Mononuclear cell (primary cell): ENCODE data around the gene PLCL1. TPM values are rescaled to one million over a fixed set of nuclear protein-coding genes. Genes with fewer than 3 reads are reported as not detected.
A peak's percentile ranks its signal among the peaks of the same experiment; 100 is the strongest.
"Not testable (repeated sequence)": the region's sequence is repeated elsewhere in the genome, so short reads cannot be mapped to it uniquely, and the experiment has no call there.

Experiments used
- H3K27me3 ChIP-seq: 2 replicates; pipeline ENCODE4 v1.6.0; 2011; ENCODE audit warnings: low read length, control low read depth; ENCODE audit not compliant: insufficient read depth
- H3K4me1 ChIP-seq: 2 replicates; pipeline ENCODE4 v1.5.1; 2011; ENCODE audit warnings: mild to moderate bottlenecking, low read length, control low read depth; ENCODE audit not compliant: insufficient read depth
- H3K4me3 ChIP-seq: 2 replicates; pipeline ENCODE4 v1.5.1; 2011; ENCODE audit warnings: mild to moderate bottlenecking, low read length, moderate library complexity
- H3K9me3 ChIP-seq: 2 replicates; pipeline ENCODE4 v1.5.1; 2011; ENCODE audit warnings: low read depth, mild to moderate bottlenecking, control low read depth, low read length
- total RNA-seq: library from RNA; depleted of rRNA; stranded (reverse); fragments of >200 nt; gene quantifications from one replicate; pipeline ENCODE4 v1.2.3, GENCODE V29; 2012

PLCL1 gene
- total RNA-seq, 1 donor, result 23.4 TPM

DNA sequence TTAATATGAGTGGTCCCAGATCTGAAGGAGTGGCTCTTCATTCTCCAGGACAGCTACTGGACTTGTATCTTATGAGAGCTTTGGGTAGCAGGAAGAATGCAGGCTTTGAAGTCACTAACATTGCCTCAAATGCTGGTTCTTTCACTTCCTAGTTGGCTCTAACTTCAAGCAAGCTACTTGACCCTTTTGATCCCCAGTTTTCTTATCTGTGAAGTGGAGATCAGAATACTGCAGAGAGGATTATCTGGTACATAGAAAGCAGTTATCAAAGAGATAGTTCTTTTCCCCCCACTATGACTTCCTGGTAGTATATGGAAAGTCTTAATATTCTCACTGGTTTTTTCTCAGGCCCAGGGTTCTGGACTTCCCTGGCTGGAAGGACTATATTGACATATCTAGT lies 3.4 kb upstream of the PLCL1 start:
- Histone ChIP-seq H3K9me3 (no peaks in the 10 kb centered on the region), H3K27me3 (peaks cover 50% of the 10 kb centered on the region), H3K4me3 (no peak overlapping the region), H3K4me1 (peaks cover 22% of the 10 kb centered on the region)

DNA sequence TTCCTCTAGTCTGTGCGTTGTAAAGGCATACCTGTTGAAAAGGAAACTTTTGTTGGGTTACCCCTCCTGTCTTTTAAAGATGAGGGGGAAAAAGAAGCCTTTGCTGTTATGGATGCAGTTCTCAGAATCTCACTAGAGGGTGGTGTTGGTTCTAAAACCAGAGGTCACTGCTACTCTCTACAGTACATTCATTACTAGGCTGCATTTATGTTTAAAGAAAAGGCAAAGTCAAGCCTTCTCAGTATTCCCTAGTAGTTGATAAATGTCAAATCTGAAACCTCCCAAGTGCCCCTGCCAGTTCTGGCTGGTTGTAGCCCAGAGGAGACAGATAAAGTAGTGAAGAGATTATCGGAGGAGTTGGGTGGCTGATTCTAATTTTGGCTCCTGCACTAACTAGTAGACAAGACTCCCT lies 1.4 kb upstream of the PLCL1 start:
- H3K4me1 ChIP-seq, result peaks cover 22% of the 10 kb centered on the region
- H3K4me3 ChIP-seq, result no peak overlapping the region
- H3K27me3 ChIP-seq, result peaks cover 44% of the 10 kb centered on the region

DNA sequence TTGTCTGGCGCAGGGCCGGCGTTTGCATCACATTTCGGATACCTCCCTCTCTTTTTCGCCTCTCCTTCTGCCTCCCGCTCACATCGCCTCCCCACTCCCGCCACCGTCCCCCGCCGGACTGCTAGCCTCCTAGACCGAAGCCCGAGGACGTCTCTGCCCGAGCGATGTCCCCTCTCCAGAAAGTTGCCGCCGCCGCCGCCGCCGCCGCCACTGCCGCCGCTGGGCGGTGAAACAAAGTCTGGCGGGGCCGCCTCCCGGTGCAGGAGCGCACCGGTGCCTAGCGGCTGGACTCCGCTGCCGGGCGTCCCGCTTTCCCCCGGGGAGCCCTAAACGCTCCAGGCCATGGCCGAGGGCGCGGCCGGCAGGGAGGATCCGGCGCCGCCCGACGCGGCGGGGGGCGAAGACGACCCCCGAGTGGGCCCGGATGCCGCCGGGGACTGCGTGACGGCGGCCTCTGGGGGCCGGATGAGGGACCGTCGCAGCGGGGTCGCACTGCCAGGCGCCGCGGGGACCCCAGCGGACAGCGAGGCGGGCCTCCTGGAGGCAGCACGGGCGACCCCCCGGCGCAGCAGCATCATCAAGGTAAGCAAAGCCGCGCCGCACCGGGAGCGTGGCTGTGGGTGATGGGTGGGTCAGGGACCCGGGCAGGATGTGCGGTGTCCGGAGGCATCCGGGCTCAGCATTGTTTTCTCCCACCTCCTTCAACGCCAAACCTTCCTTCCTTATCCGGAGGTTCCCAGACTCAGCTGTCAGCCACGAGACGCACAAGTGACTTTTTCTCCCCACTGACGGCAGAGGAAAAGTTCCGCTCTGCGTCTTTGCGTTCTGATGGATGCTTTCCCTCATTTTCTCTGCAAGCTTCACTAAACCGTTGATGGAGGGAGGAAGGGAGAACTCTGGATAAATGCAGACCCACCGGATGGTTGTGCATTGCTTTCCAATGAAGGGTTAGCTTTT lies 643 bp downstream of the PLCL1 start:
- peaks cover 22% of the 10 kb centered on the region for H3K4me1 ChIP-seq
- no peaks in the 10 kb centered on the region for H3K9me3 ChIP-seq
- H3K27me3 ChIP-seq, result peaks cover 35% of the 10 kb centered on the region
- H3K4me3 ChIP-seq, result peak overlapping the region; percentile 52

More for the DNA sequence above, 1.4 kb upstream of the PLCL1 start:
- no peaks in the 10 kb centered on the region for H3K9me3 ChIP-seq

DNA sequence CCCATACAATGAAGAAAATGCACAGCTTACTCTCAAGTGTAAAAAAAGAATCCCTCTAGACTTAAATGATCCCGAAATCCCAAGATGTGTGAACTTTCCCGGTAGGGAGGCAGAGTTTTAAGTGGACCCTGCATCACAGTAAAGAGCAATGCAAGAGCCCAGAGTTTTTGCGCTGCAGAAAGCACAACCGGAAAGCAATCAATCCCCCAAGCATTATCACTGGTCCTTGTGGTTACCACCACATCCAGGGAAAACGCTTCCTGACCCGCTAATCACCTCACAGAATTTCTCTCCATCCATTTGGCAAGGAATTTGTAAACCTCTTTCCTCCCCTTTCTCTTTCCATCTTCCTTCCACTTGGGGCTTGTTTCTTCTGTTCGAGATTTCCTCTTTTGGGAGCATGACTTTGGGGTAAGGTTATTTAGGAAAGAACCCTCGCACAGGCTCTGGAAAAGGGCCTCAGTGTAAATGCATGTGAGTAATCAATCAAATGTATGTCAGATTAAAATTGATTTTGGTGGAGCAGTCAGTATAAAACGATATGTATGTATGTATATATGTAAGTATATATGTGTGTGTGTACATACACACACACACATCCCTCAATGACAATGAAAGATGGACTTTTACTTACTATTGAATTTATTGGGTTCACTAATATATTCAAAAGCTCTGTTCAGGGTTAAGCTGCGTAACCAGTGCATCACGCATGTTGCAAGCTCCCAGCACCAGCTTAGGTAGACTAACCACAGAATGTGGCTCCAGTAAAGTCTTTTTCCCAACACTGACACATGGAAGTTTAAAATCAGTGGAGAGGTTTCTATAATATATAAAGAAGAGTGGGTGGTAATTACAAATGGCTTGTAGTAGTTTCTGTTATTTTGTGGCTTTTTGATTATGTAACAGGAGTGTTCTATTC lies 1.6 kb downstream of the PLCL1 start:
- Histone ChIP-seq H3K4me1 (peaks cover 22% of the 10 kb centered on the region), H3K27me3 (peaks cover 29% of the 10 kb centered on the region), H3K4me3 (peak overlapping the region; percentile 52), H3K9me3 (no peaks in the 10 kb centered on the region)

DNA sequence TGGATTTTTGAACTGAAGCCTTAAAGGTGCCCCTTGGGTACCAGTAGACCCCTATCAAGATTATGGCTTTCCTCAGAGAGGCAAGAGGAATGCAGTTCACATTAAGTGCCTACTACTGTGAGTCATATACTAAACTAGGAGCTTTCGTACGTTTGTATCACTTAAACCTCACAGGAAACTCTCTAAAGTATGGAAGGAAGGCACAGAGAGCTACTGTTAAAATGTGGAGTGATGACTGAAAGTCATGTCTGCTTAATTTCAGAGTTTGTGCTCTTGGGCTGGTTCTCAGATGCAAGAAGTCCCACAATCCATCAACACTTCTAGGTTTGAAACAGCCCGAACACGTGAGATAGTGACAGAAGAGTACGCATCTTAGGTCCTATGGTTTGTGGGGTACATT lies 4.7 kb downstream of the PLCL1 start:
- peaks cover 12% of the 10 kb centered on the region for H3K4me1 ChIP-seq
- no peak overlapping the region for H3K4me3 ChIP-seq
- peaks cover 4% of the 10 kb centered on the region for H3K27me3 ChIP-seq
- H3K9me3 ChIP-seq, result no peaks in the 10 kb centered on the region

DNA sequence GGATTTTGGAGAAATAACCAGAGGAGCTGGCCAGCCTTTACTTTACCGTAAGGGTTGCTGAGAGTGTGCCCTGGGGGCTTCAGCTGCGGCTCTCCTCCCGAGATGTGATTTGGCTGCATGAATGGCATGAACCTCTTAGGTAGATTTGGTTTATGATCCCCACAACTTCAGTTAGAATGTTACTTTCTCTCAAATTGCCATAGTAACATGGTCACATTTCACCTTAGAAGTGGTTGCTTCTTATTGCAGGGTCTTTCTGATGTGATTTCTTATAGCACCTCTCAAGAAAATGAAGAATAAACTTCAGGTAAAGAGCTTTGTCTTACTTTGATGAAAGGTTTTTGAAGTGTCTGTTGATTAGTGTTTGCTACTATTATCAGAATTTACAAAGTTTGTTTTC lies 5.6 kb downstream of the PLCL1 start:
- H3K9me3 ChIP-seq, result no peaks in the 10 kb centered on the region
- H3K4me1 ChIP-seq, result peaks cover 9% of the 10 kb centered on the region
- no peak overlapping the region for H3K4me3 ChIP-seq
- H3K27me3 ChIP-seq, result peaks cover 4% of the 10 kb centered on the region

DNA sequence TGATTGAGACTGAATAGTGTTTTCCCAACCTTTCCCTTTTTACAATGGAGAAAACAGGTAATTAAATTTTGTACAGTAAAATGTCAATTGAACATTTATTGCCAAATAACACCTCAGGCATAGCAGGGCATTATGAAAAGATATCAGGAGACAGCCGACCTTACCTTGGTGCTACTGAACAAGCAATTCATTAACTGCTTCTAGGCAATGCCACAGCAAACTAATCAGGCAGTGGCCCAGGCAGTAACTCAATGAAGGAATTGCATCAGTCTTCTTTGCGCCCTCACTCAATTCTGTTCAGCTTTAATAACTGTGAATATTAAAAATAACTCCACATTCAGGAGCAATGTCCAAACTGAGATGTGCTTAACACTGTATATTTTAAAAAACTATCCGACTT lies 6.1 kb downstream of the PLCL1 start:
- H3K27me3 ChIP-seq, result peaks cover under 1% of the 10 kb centered on the region
- H3K4me1 ChIP-seq, result peaks cover 5% of the 10 kb centered on the region
- no peak overlapping the region for H3K4me3 ChIP-seq
- no peaks in the 10 kb centered on the region for H3K9me3 ChIP-seq

DNA sequence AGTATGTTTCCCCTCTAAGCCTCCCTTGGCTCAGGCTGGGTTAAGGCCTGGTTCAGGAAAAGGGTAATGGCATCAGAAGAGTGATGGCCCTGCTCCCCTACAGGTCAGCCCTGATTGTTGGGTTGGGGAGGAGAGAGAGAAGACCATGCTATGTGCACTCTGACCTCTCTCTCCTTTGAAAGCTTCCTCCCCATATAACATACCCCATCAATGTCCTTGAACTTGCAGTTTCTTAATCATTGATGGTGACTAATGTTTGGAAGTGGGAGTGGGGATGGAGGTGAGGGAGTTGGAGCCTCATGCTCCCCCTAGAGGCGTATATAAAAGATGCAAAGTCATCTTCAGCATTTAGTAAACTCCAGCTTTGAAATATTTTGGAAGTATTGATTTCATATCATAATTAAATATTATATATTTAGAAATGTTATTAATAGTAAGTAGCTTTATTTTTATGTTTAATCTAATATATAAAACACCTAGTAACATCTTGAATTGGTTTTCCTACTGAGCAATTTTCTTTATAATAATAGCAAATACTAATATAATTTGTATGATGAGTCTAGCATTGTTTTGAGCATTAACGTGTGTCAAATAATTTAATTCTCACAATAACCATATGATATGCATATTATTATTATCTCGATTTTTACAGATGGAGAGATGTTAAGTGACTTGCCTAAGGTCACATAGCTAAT lies 8.8 kb downstream of the PLCL1 start:
- no peaks in the 10 kb centered on the region for H3K27me3 ChIP-seq
- no peak overlapping the region for H3K4me3 ChIP-seq
- H3K4me1 ChIP-seq, result no peaks in the 10 kb centered on the region
- no peaks in the 10 kb centered on the region for H3K9me3 ChIP-seq

DNA sequence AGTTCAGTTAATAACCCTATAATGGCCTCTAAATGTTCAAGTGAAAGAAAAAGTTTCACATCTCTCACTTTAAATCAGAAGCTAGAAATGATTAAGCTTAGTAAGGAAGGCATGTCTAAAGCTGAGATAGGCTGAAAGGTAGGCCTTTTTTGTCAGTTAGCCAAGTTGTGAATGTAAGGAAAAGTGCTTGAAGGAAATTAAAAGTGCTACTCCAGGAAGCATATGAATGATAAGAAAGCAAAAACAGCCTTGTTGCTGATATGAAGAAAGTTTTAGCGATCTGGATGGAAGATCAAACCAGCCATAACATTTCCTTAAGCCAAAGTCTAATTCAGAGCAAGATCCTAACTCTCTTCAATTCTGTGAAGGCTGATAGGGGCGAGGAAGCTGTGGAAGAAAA lies 10.1 kb downstream of the PLCL1 start:
- Histone ChIP-seq H3K9me3 (no peaks in the 10 kb centered on the region), H3K4me1 (peaks cover 5% of the 10 kb centered on the region), H3K4me3 (no peak overlapping the region), H3K27me3 (no peaks in the 10 kb centered on the region)

DNA sequence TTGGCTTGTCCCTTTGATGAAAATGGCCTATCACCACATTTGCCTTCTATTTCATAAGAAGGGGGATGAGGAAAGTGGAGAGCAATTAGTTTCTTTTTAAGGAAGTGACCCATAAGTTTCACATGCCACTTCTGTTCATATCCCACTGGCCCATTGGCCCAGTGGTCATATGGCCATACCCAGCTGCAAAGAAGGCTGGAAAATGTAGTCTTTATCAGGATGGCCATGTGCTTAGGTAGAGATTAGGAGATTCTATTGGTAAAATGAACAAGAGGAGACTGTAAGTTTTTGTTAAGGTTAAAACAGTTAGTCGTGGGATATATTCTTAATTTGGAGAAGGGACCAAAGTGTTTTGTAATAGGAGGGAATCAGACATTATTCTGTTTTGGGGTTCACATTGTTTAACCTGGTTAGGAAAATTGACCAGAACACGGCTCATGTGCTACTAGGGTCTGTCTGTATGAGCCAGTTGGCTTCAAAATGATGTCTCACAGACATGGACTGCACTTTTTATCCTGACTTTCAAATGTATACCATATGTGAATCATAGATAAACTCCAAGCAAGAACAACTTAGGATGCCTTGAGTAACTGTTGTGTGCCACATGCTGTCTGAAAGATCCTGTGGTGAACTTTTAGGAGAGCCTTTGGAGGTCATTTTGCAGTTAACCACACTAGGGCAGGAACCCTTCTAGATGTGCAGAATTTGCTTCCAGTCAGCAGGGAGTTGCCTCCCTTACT lies 17.3 kb downstream of the PLCL1 start:
- no peak overlapping the region for H3K4me3 ChIP-seq
- H3K4me1 ChIP-seq, result peaks cover 5% of the 10 kb centered on the region
- H3K27me3 ChIP-seq, result no peaks in the 10 kb centered on the region
- H3K9me3 ChIP-seq, result no peaks in the 10 kb centered on the region

DNA sequence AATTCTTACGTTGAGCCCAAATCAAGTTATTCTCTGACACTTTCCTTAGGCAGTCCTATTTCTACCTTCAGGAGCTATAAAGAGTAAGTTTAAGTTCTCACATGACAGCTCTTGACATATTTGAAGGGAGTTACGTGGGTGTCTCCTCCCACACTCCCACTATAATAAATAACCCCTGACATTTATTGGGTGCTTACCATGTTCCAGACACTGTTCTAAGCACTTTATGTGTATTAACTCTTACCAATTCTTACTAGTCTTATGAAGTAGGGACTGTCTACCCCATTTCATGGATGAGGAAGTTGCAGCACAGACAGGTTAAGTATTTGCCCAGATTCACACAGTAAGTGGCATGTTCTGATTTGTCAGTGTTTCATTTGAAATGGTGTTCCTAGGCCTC lies 17.9 kb downstream of the PLCL1 start:
- Histone ChIP-seq H3K27me3 (no peaks in the 10 kb centered on the region), H3K9me3 (no peaks in the 10 kb centered on the region), H3K4me3 (no peak overlapping the region), H3K4me1 (peaks cover 5% of the 10 kb centered on the region)

DNA sequence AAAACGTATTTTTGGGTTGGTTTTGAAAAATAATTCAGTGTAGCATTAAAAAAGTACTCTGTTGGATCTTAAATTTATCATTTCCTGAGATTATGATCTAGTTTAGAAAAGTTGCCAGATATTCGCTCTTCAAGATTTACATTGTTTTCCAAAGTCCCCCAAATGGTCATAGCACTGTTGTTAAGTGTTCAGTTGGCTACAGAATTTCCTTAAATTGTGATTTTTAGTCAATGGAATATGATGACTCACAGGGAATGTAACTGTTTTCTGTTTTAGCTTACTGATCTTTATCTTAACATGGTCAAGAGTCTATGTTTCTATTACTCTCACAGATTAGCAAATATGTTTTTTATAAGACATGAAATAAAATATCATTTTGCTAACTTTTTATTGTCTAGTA lies 23.2 kb downstream of the PLCL1 start:
- no peak overlapping the region for H3K4me3 ChIP-seq
- no peaks in the 10 kb centered on the region for H3K9me3 ChIP-seq
- H3K27me3 ChIP-seq, result no peaks in the 10 kb centered on the region
- H3K4me1 ChIP-seq, result no peaks in the 10 kb centered on the region

DNA sequence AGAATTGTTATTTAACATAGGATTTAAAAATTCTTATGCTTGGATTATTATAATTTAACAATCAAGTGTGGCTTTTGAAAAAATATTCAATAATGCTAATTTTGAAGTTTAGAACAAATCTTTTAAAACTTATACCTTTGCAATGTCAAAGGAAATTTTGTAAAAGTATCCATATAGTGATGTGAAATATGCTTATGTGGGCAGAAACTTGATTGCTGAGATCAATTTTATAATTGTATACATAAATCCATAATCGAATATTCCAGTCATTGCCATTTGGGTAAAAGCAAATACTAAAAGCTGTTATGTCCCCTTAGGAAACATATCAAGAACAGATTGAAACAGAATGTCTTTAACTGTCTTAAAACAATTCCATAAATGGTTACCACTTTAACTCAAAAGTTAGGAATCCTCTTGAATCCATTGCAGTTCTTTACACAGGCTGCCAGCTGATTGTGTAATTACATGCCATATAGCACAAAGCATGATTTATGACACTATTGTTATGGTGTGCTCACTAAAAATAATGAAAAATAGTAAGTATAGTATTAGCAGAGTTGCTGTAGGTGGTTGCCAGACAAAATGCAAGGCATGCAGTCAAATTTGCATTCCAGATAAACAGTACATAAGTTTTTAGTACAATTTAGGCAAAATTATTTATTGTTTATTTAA lies 24.2 kb downstream of the PLCL1 start:
- H3K4me3 ChIP-seq, result no peak overlapping the region
- no peaks in the 10 kb centered on the region for H3K27me3 ChIP-seq
- H3K4me1 ChIP-seq, result no peaks in the 10 kb centered on the region
- no peaks in the 10 kb centered on the region for H3K9me3 ChIP-seq

DNA sequence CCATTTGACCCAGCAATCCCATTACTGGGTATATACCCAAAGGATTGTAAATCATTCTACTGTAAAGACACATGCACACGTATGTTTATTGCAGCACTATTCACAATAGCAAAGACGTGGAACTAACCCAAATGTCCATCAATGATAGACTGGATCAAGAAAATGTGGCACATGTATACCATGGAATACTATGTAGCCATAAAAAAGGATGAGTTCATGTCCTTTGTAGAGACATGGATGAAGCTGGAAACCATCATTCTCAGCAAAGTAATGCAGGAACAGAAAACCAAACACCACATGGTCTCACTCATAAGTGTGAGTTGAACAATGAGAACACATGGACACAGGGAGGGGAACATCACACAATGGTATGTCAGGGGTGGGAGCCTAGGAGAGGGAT lies 30.4 kb downstream of the PLCL1 start:
- not testable (repeated sequence) for H3K4me1 ChIP-seq, H3K4me3 ChIP-seq, H3K9me3 ChIP-seq, H3K27me3 ChIP-seq
